ENCODE results near the gene CANX. TPM values are rescaled to one million over a fixed set of nuclear protein-coding genes. Genes with fewer than 3 reads are reported as not detected.

The CANX gene
- total and polyA plus RNA-seq, 11 donors = 81.6 to 699 (median 473) TPM

- H3K36me3 ChIP-seq = peaks cover 0 to 12% (median 4%) of the 10 kb centered on the region in 9 donors
- no peaks in the 10 kb centered on the region for H3K9me3 ChIP-seq
- H3K27me3 ChIP-seq = no peaks in the 10 kb centered on the region
- intact Hi-C loops (cut with DNase I) = no loop called here
- TF ChIP-seq POLR2A (IDR thresholded peaks at IDR 0.05) (no peak), CTCF (IDR thresholded peaks at IDR 0.05) (no peak)
- peak in 2 of 4 donors; percentile 41 to 54 for ATAC-seq
- WGBS, 4 donors = 52 to 79% (median 70%) methylated on average over 2 of the region's 2 CpGs
- peaks cover 0 to 41% (median 14%) of the 10 kb centered on the region in 12 donors for H3K4me1 ChIP-seq
- no peak for DNase-seq
- peak overlapping the region in 1 of 12 donors; percentile 18 for H3K27ac ChIP-seq
- H3K4me3 ChIP-seq = no peak overlapping the region
These were observed 48.1 kb downstream of the CANX start for GRCh38 chr5:179746872-179747271.

GRCh38 chr5:179747811-179748210 is 49.0 kb downstream of the CANX start:
- Histone ChIP-seq H3K27ac (peak overlapping the region in 1 of 12 donors; percentile 15), H3K27me3 (no peaks in the 10 kb centered on the region), H3K36me3 (peaks cover 0 to 12% (median 4%) of the 10 kb centered on the region in 9 donors), H3K9me3 (no peaks in the 10 kb centered on the region), H3K4me3 (no peak overlapping the region), H3K4me1 (peaks cover 0 to 41% (median 14%) of the 10 kb centered on the region in 12 donors)
- DNase-seq = no peak
- WGBS, 4 donors = 90 to 96% (median 94%) methylated on average over 3 of the region's 3 CpGs
- ATAC-seq = no peak
- intact Hi-C loops (cut with DNase I) = no loop called here
- no peak for TF ChIP-seq CTCF (IDR thresholded peaks at IDR 0.05)
- TF ChIP-seq POLR2A (IDR thresholded peaks at IDR 0.05) = no peak

GRCh38 chr5:179749857-179750508 is 51.2 kb downstream of the CANX start:
- ATAC-seq (no peak), DNase-seq (no peak)
- H3K27me3 ChIP-seq = no peaks in the 10 kb centered on the region
- no peak for TF ChIP-seq CTCF (IDR thresholded peaks at IDR 0.05)
- TF ChIP-seq POLR2A (IDR thresholded peaks at IDR 0.05) = no peak
- H3K4me1 ChIP-seq = peaks cover 0 to 55% (median 21%) of the 10 kb centered on the region in 12 donors
- H3K36me3 ChIP-seq = peaks cover 0 to 12% (median 4%) of the 10 kb centered on the region in 9 donors
- 81 to 85% (median 83%) methylated on average over 8 of the region's 8 CpGs for WGBS, 4 donors
- H3K27ac ChIP-seq = no peak overlapping the region
- H3K4me3 ChIP-seq = no peak overlapping the region
- H3K9me3 ChIP-seq = no peaks in the 10 kb centered on the region
- intact Hi-C loops (cut with DNase I) = no loop called here

GRCh38 chr5:179753971-179754370 is 55.2 kb downstream of the CANX start:
- H3K36me3 ChIP-seq = peaks cover 0 to 12% (median 4%) of the 10 kb centered on the region in 9 donors
- TF ChIP-seq POLR2A (IDR thresholded peaks at IDR 0.05) (no peak), CTCF (IDR thresholded peaks at IDR 0.05) (no peak)
- H3K4me1 ChIP-seq = peaks cover 0 to 50% (median 26%) of the 10 kb centered on the region in 12 donors
- intact Hi-C loops (cut with DNase I) = no loop called here
- H3K27ac ChIP-seq = no peak overlapping the region
- H3K9me3 ChIP-seq = no peaks in the 10 kb centered on the region
- no peak for DNase-seq
- 95 to 98% (median 96%) methylated on average over 5 of the region's 5 CpGs for WGBS, 4 donors
- no peak for ATAC-seq
- no peak overlapping the region for H3K4me3 ChIP-seq
- no peaks in the 10 kb centered on the region for H3K27me3 ChIP-seq
